HL-60/S4 (cell line): ENCODE measurements around the gene GALNT14.

ENCODE experiments used
- in situ Hi-C: fragments of 300-500 bp; cut with MboI; formaldehyde crosslinking; loops from 2 replicates; pipeline ENCODE4 v1.14.3; 2022; ENCODE audit warnings: low sequenced_read_pairs

Gene GALNT14

GRCh38 chr2:30866974-30867373, 271.3 kb downstream of the GALNT14 start:
- in situ Hi-C loops, result no loop called here

- in situ Hi-C loops, result no loop called here
Measured at GRCh38 chr2:30865892-30866681, 272.2 kb downstream of the GALNT14 start.

DNA sequence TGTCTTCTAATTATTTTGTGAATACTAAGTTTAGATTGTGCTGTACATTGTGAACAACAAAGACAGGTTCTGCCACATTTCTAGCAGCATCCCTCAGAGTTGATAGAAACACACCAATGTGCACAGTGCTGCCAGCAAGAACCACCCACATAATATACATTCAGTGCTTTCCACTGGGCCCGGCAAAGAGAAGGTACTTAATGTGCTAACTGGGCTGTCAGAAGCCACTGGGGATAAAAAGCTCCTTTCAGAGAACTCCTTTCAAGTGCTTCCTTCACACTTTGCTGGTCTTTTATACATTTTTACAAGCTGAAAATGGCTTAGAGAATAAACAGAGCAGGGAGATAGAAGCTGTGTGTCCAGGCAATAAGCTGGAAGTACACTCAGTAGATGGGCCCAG, 273.0 kb downstream of the GALNT14 start:
- in situ Hi-C loops, result no loop called here

GRCh38 chr2:30862054-30862651, 276.1 kb downstream of the GALNT14 start:
- in situ Hi-C loops, result no loop called here

DNA sequence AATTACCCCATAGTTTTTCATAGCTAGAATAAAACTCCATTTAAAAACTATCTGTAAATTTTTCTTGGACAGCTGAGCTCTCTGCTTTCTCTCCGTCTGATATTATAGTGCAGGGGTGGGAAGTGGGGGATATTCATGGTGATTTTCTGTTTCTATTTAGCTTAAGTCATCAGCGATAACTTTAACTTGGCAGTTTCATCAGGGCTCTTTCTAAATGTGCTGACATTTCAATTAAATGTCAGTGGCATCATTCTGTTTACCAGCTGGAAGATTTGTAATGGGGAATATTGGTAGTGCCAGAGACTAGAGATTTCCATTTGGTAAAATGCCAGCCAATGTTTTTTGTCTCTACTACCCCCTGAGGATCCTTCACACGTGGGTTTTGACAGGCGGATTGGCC, 277.5 kb downstream of the GALNT14 start:
- in situ Hi-C loops, result no loop called here
